ENCODE data around the gene SERPINA5. TPM values are rescaled to one million over a fixed set of nuclear protein-coding genes. Genes with fewer than 3 reads are reported as not detected.

The SERPINA5 gene
- total and polyA plus RNA-seq, 10 of the 15 experiments (the other 5 are each of a cell fraction or from before 2014, with no cell fraction given) = 0.90 TPM; not detected in 9

GRCh38 chr14:94562022-94562421, 19.2 kb upstream of the SERPINA5 start (continued):
- TF ChIP-seq CTCF (IDR thresholded peaks at IDR 0.05 in 2 of 3, conservative IDR thresholded peaks at IDR 0.05 in 1 of 3; ENCODE audit: control insufficient read depth in 2 of 3, extremely low read depth in 1 of 3, insufficient read depth in 1 of 3, low read depth in 3 of 3, low read length in 3 of 3) (no peak), CEBPB (IDR thresholded peaks at IDR 0.05; ENCODE audit: borderline replicate concordance in 1 of 2, low read depth in 2 of 2, low read length in 2 of 2) (no peak), CEBPZ (IDR thresholded peaks at IDR 0.05; ENCODE audit: low read depth, low read length) (no peak), RAD21 (IDR thresholded peaks at IDR 0.05; ENCODE audit: insufficient read depth, low read depth, low read length) (no peak), POLR2AphosphoS2 (IDR thresholded peaks at IDR 0.05; ENCODE audit: low read depth, low read length) (no peak), FOXK2 (IDR thresholded peaks at IDR 0.05) (no peak), SRF (IDR thresholded peaks at IDR 0.05; ENCODE audit: low read depth in 2 of 2, low read length in 2 of 2) (no peak), NBN (IDR thresholded peaks at IDR 0.05) (no peak), MYB (IDR thresholded peaks at IDR 0.05; ENCODE audit: borderline replicate concordance, low read depth, low read length) (no peak), NFXL1 (IDR thresholded peaks at IDR 0.05; ENCODE audit: borderline replicate concordance) (no peak)
